WTC11 (cell line): ENCODE measurements around the gene GPI.

ENCODE experiments used
- ATF3 ChIP-seq: sonication (generic); formaldehyde crosslinking; conservative IDR thresholded peaks from 2 replicates; pipeline ENCODE4 v1.8.1; 2022; ENCODE audit warnings: mild to moderate bottlenecking, missing genetic modification reagents
- CREM ChIP-seq: sonication (generic); formaldehyde crosslinking; IDR thresholded peaks from 2 replicates; pipeline ENCODE4 v1.8.1; 2022; ENCODE audit warnings: mild to moderate bottlenecking, missing genetic modification reagents, moderate library complexity
- CTCF ChIP-seq: fragments of 200-600 bp; IDR thresholded peaks from 2 replicates; pipeline ENCODE4 v1.8.0; 2022; ENCODE audit warnings: antibody characterized with exemption
- E2F5 ChIP-seq: sonication (generic); formaldehyde crosslinking; IDR thresholded peaks from 2 replicates; pipeline ENCODE4 v1.8.1; 2022; ENCODE audit warnings: mild to moderate bottlenecking, moderate library complexity, missing genetic modification reagents
- FOXJ3 ChIP-seq: sonication (generic); formaldehyde crosslinking; IDR thresholded peaks from 2 replicates; pipeline ENCODE4 v1.9.0; 2021; ENCODE audit warnings: missing genetic modification reagents, mild to moderate bottlenecking, borderline replicate concordance
- JUN ChIP-seq: sonication (generic); formaldehyde crosslinking; IDR thresholded peaks from 2 replicates; pipeline ENCODE4 v1.8.0; 2023; ENCODE audit warnings: mild to moderate bottlenecking, missing genetic modification reagents
- MYBL2 ChIP-seq: sonication (generic); formaldehyde crosslinking; IDR thresholded peaks from 2 replicates; pipeline ENCODE4 v1.8.1; 2023; ENCODE audit warnings: mild to moderate bottlenecking, moderate library complexity, missing genetic modification reagents
- NR2C2 ChIP-seq: sonication (generic); formaldehyde crosslinking; IDR thresholded peaks from 2 replicates; pipeline ENCODE4 v1.8.0; 2022; ENCODE audit warnings: mild to moderate bottlenecking, missing genetic modification reagents
- NR3C1 ChIP-seq: sonication (generic); formaldehyde crosslinking; conservative IDR thresholded peaks from 2 replicates; pipeline ENCODE4 v1.8.1; 2023; ENCODE audit warnings: low read depth, mild to moderate bottlenecking, missing genetic modification reagents
- SMAD3 ChIP-seq: sonication (generic); formaldehyde crosslinking; IDR thresholded peaks from 2 replicates; pipeline ENCODE4 v1.8.0; 2022; ENCODE audit warnings: missing genetic modification reagents, mild to moderate bottlenecking, borderline replicate concordance
- ZNF121 ChIP-seq: sonication (generic); formaldehyde crosslinking; IDR thresholded peaks from 2 replicates; pipeline ENCODE4 v1.8.0; 2023; ENCODE audit warnings: missing genetic modification reagents
- ZNF532 ChIP-seq: fragments of 250-450 bp; sonication (Bioruptor Pico); IDR thresholded peaks from 2 replicates; pipeline ENCODE4 v1.9.0; 2021; ENCODE audit warnings: mild to moderate bottlenecking, borderline replicate concordance
- TF ChIP-seq, protein P1 (sequence below): sonication (generic); formaldehyde crosslinking; IDR thresholded peaks from 2 replicates; pipeline ENCODE4 v1.8.1; 2022; ENCODE audit warnings: low read depth, missing genetic modification reagents, borderline replicate concordance

DNA sequence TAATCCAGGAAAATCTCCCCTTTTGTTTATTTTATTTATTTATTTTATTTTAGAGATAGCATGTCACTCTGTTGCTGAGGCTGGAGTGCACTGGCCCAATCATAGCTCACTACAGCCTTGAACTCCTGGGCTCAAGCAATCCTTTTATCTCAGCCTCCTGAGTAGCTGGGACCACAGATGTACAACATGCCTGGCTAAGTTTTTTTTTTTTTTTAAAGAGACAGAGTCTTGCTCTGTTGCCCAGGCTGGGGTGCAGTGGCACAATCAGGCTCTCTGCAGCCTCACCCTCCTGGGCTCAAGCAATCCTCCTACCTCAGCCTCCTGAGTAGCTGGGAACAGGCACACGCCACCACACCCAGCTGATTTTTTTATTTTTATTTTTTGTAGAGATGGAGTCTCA, 32.9 kb downstream of the GPI start:
- TF ChIP-seq CTCF (no peak), FOXJ3 (CRISPR knock-in tag) (no peak), ATF3 (no peak), ZNF121 (CRISPR knock-in tag) (no peak), MYBL2 (CRISPR knock-in tag) (no peak), ZNF532 (no peak), NR3C1 (CRISPR knock-in tag) (no peak), CREM (CRISPR knock-in tag) (no peak), JUN (CRISPR knock-in tag) (no peak), NR2C2 (CRISPR knock-in tag) (no peak), E2F5 (CRISPR knock-in tag) (no peak), SMAD3 (CRISPR knock-in tag) (no peak)
- TF ChIP-seq, protein P1, sequence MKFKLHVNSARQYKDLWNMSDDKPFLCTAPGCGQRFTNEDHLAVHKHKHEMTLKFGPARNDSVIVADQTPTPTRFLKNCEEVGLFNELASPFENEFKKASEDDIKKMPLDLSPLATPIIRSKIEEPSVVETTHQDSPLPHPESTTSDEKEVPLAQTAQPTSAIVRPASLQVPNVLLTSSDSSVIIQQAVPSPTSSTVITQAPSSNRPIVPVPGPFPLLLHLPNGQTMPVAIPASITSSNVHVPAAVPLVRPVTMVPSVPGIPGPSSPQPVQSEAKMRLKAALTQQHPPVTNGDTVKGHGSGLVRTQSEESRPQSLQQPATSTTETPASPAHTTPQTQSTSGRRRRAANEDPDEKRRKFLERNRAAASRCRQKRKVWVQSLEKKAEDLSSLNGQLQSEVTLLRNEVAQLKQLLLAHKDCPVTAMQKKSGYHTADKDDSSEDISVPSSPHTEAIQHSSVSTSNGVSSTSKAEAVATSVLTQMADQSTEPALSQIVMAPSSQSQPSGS (CRISPR knock-in tag): no peak
